WTC11 (cell line): ENCODE results near the gene TMEM150A. TPM values are rescaled to one million over a fixed set of nuclear protein-coding genes. Genes with fewer than 3 reads are reported as not detected.
A peak's percentile ranks its signal among the peaks of the same experiment; 100 is the strongest.

Source experiments
- ATAC-seq: fragments of 200-7000 bp; cut with Tn5 transposase; 2 replicates; pipeline ENCODE4 v1.10.0; 2021; ENCODE audit warnings: mild to moderate bottlenecking, moderate library complexity
- CTCF ChIA-PET: fragments of 300-600 bp; sonication (Branson Sonifier 250); formaldehyde crosslinking; loops from one replicate; lab custom pipeline; 2021; ENCODE audit warnings: antibody characterized with exemption; lab: Charles Lee
- POLR2A ChIA-PET: fragments of 350-600 bp; sonication (Branson Sonifier 250); formaldehyde crosslinking; loops from one replicate; lab custom pipeline; 2021; ENCODE audit warnings: antibody characterized with exemption; lab: Charles Lee
- DNase-seq: peaks from one replicate; pipeline ENCODE4 v3.0.0; 2021; ENCODE audit warnings: low spot score
- H3K27ac Mint-ChIP-seq: 2 replicates; pipeline ENCODE4 v1.8.0; 2021; ENCODE audit warnings: mixed read lengths
- H3K27me3 Mint-ChIP-seq: 2 replicates; pipeline ENCODE4 v1.8.0; 2021; ENCODE audit warnings: low read depth, mild to moderate bottlenecking, moderate library complexity, mixed read lengths
- H3K36me3 Mint-ChIP-seq: 2 replicates; pipeline ENCODE4 v1.8.0; 2021; ENCODE audit warnings: mixed read lengths
- H3K4me1 Mint-ChIP-seq: 2 replicates; pipeline ENCODE4 v1.8.0; 2022; ENCODE audit warnings: mixed read lengths
- H3K4me3 Mint-ChIP-seq: 2 replicates; pipeline ENCODE4 v1.8.0; 2021; ENCODE audit warnings: mild to moderate bottlenecking, moderate library complexity, mixed read lengths
- H3K9me3 Mint-ChIP-seq: 2 replicates; pipeline ENCODE4 v1.8.0; 2021; ENCODE audit warnings: mixed read lengths
- ATF6 ChIP-seq: sonication (generic); formaldehyde crosslinking; IDR thresholded peaks from 2 replicates; pipeline ENCODE4 v1.8.1; 2023; ENCODE audit warnings: mild to moderate bottlenecking, missing genetic modification reagents
- EMX1 ChIP-seq: fragments of 250-450 bp; sonication (Bioruptor Pico); IDR thresholded peaks from 2 replicates; pipeline ENCODE4 v1.8.0; 2021; ENCODE audit warnings: mild to moderate bottlenecking
- ETV6 ChIP-seq: sonication (generic); formaldehyde crosslinking; IDR thresholded peaks from 2 replicates; pipeline ENCODE4 v1.8.1; 2022; ENCODE audit warnings: mild to moderate bottlenecking, missing genetic modification reagents
- FOXP4 ChIP-seq: sonication (generic); formaldehyde crosslinking; IDR thresholded peaks from 2 replicates; pipeline ENCODE4 v1.8.0; 2022; ENCODE audit warnings: mild to moderate bottlenecking, missing genetic modification reagents
- GABPB1 ChIP-seq: sonication (generic); formaldehyde crosslinking; IDR thresholded peaks from 2 replicates; pipeline ENCODE4 v1.8.1; 2023; ENCODE audit warnings: mild to moderate bottlenecking, missing genetic modification reagents
- HMGA2 ChIP-seq: fragments of 250-450 bp; sonication (Bioruptor Pico); IDR thresholded peaks from 2 replicates; pipeline ENCODE4 v1.4.0; 2021; ENCODE audit warnings: mild to moderate bottlenecking, moderate library complexity
- IRF2 ChIP-seq: sonication (generic); formaldehyde crosslinking; IDR thresholded peaks from 2 replicates; pipeline ENCODE4 v1.8.0; 2022; ENCODE audit warnings: low read depth, missing genetic modification reagents, borderline replicate concordance
- NR3C1 ChIP-seq: sonication (generic); formaldehyde crosslinking; conservative IDR thresholded peaks from 2 replicates; pipeline ENCODE4 v1.8.1; 2023; ENCODE audit warnings: low read depth, mild to moderate bottlenecking, missing genetic modification reagents
- PRDM15 ChIP-seq: sonication (generic); formaldehyde crosslinking; IDR thresholded peaks from 2 replicates; pipeline ENCODE4 v1.8.0; 2022; ENCODE audit warnings: missing genetic modification reagents
- SP1 ChIP-seq: sonication (generic); formaldehyde crosslinking; conservative IDR thresholded peaks from 2 replicates; pipeline ENCODE4 v1.8.1; 2022; ENCODE audit warnings: missing genetic modification reagents
- ZNF121 ChIP-seq: sonication (generic); formaldehyde crosslinking; IDR thresholded peaks from 2 replicates; pipeline ENCODE4 v1.8.0; 2023; ENCODE audit warnings: missing genetic modification reagents
- ZNF219 ChIP-seq: sonication (generic); formaldehyde crosslinking; IDR thresholded peaks from 2 replicates; pipeline ENCODE4 v1.8.0; 2023; ENCODE audit warnings: missing genetic modification reagents, mild to moderate bottlenecking, borderline replicate concordance
- ZNF423 ChIP-seq: fragments of 250-450 bp; sonication (Bioruptor Pico); IDR thresholded peaks from 2 replicates; pipeline ENCODE4 v2.1.2; 2022; ENCODE audit warnings: mild to moderate bottlenecking, moderate library complexity
- ZNF512 ChIP-seq: sonication (generic); formaldehyde crosslinking; IDR thresholded peaks from 2 replicates; pipeline ENCODE4 v1.8.1; 2022; ENCODE audit warnings: missing genetic modification reagents, borderline replicate concordance
- total RNA-seq: library from RNA; stranded (reverse); gene quantifications from 3 replicates; pipeline ENCODE4 v1.2.3, GENCODE V29; 2021
- TF ChIP-seq, protein P1 (sequence below): fragments of 250-450 bp; sonication (Bioruptor Pico); IDR thresholded peaks from 2 replicates; pipeline ENCODE4 v1.9.0; 2021; ENCODE audit warnings: mild to moderate bottlenecking

The TMEM150A gene
- total RNA-seq, 1 experiment from 2014 or later = 20.9 TPM

GRCh38 chr2:85596486-85597143 lies 5.9 kb downstream of the TMEM150A start:
- H3K27ac Mint-ChIP-seq = no peak overlapping the region
- H3K4me3 Mint-ChIP-seq = peak overlapping the region; percentile 98
- no peak for ATAC-seq
- H3K36me3 Mint-ChIP-seq = peaks cover 16% of the 10 kb centered on the region
- no peaks in the 10 kb centered on the region for H3K9me3 Mint-ChIP-seq
- POLR2A ChIA-PET = no interaction called here
- peaks cover 15% of the 10 kb centered on the region for H3K4me1 Mint-ChIP-seq
- TF ChIP-seq EMX1 (CRISPR knock-in tag) (no peak), ATF6 (CRISPR knock-in tag) (no peak), ZNF512 (no peak), ZNF121 (no peak), IRF2 (CRISPR knock-in tag) (no peak), PRDM15 (CRISPR knock-in tag) (no peak), NR3C1 (CRISPR knock-in tag) (no peak), HMGA2 (CRISPR knock-in tag) (no peak), ZNF219 (CRISPR knock-in tag) (no peak), FOXP4 (no peak), GABPB1 (no peak)
- TF ChIP-seq, protein P1, sequence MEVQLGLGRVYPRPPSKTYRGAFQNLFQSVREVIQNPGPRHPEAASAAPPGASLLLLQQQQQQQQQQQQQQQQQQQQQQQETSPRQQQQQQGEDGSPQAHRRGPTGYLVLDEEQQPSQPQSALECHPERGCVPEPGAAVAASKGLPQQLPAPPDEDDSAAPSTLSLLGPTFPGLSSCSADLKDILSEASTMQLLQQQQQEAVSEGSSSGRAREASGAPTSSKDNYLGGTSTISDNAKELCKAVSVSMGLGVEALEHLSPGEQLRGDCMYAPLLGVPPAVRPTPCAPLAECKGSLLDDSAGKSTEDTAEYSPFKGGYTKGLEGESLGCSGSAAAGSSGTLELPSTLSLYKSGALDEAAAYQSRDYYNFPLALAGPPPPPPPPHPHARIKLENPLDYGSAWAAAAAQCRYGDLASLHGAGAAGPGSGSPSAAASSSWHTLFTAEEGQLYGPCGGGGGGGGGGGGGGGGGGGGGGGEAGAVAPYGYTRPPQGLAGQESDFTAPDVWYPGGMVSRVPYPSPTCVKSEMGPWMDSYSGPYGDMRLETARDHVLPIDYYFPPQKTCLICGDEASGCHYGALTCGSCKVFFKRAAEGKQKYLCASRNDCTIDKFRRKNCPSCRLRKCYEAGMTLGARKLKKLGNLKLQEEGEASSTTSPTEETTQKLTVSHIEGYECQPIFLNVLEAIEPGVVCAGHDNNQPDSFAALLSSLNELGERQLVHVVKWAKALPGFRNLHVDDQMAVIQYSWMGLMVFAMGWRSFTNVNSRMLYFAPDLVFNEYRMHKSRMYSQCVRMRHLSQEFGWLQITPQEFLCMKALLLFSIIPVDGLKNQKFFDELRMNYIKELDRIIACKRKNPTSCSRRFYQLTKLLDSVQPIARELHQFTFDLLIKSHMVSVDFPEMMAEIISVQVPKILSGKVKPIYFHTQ = no peak
- no peaks in the 10 kb centered on the region; the same call in 1 of the 2 replicates for H3K27me3 Mint-ChIP-seq
- CTCF ChIA-PET = interaction anchor here (1.9 kb wide), 1 partner anchor 40 kb away, joined by 9 read pairs; no protein-coding TSS in a partner anchor
- no peak for DNase-seq

GRCh38 chr2:85596026-85596333 lies 6.5 kb downstream of the TMEM150A start:
- peaks cover 16% of the 10 kb centered on the region for H3K36me3 Mint-ChIP-seq
- H3K9me3 Mint-ChIP-seq = no peaks in the 10 kb centered on the region
- POLR2A ChIA-PET = interaction anchor here (1.5 kb wide), 1 partner anchor 8 kb away, joined by 4 read pairs; no protein-coding TSS in a partner anchor
- H3K4me1 Mint-ChIP-seq = peaks cover 14% of the 10 kb centered on the region
- H3K4me3 Mint-ChIP-seq = peak overlapping the region; percentile 98
- H3K27ac Mint-ChIP-seq = peak overlapping the region; percentile 83
- H3K27me3 Mint-ChIP-seq = no peaks in the 10 kb centered on the region; the same call in 1 of the 2 replicates
- ATAC-seq = peak; percentile 4
- CTCF ChIA-PET = interaction anchor here (1.5 to 2.3 kb wide), 4 partner anchors 19 to 44 kb away, joined by 6 to 12 read pairs (median 8); partner anchors contain the start of genes GGCX and VAMP8
- no peak for DNase-seq
- TF ChIP-seq ZNF512 (no peak), ZNF423 (CRISPR knock-in tag) (no peak), SP1 (CRISPR knock-in tag) (0 out of 2 replicates have a peak, but pooled peaks have one; percentile 7), ZNF219 (CRISPR knock-in tag) (no peak), ETV6 (CRISPR knock-in tag) (no peak)
